ENCODE data around the gene ZSWIM1.
A peak's percentile ranks its signal among the peaks of the same experiment; 100 is the strongest.

The ZSWIM1 gene

GRCh38 chr20:45835329-45835765, 45.7 kb upstream of the ZSWIM1 start:
- DNase-seq = no peak
- Mint-ChIP-seq H3K27ac (no peak overlapping the region), H3K36me3 (ENCODE audit: low read depth) (peaks cover 9% of the 10 kb centered on the region), H3K4me1 (peaks cover 33% of the 10 kb centered on the region), H3K27me3 (ENCODE audit: low read depth, poor library complexity) (peaks cover 2% of the 10 kb centered on the region), H3K4me3 (peak overlapping the region; percentile 81), H3K9me3 (no peaks in the 10 kb centered on the region)
- TF ChIP-seq CTCF (IDR thresholded peaks at IDR 0.05) = no peak

DNA sequence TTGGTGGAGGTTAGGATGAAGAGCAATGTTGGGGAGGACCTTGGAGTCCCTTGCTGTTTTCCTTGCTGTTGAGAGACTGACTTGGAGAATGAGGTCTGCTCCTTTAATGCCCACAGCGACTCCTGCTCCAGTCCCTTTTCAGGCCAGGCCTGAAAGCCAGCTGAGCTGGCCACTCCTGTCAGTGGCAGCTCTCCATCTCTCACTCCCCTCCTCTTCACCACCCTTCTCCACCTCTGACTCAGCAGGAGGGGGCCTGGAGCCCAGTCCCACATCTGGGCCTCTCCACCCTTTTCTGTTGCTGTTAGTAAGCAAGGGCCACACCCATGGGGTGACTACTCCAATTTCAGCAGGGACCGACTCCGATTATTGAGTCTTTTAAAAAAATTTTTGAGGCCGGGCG, 45.2 kb upstream of the ZSWIM1 start:
- no peak overlapping the region for H3K27ac Mint-ChIP-seq
- H3K27me3 Mint-ChIP-seq (ENCODE audit: low read depth, poor library complexity) = no peaks in the 10 kb centered on the region
- peaks cover 33% of the 10 kb centered on the region for H3K4me1 Mint-ChIP-seq
- DNase-seq = no peak
- TF ChIP-seq CTCF (IDR thresholded peaks at IDR 0.05) = no peak
- peak overlapping the region; percentile 81 for H3K4me3 Mint-ChIP-seq
- no peaks in the 10 kb centered on the region for H3K9me3 Mint-ChIP-seq
- peaks cover 9% of the 10 kb centered on the region for H3K36me3 Mint-ChIP-seq (ENCODE audit: low read depth)

GRCh38 chr20:45836841-45837240, 44.2 kb upstream of the ZSWIM1 start:
- Mint-ChIP-seq H3K4me1 (peaks cover 33% of the 10 kb centered on the region), H3K9me3 (no peaks in the 10 kb centered on the region), H3K27ac (no peak overlapping the region), H3K4me3 (no peak overlapping the region), H3K36me3 (ENCODE audit: low read depth) (peaks cover 9% of the 10 kb centered on the region), H3K27me3 (ENCODE audit: low read depth, poor library complexity) (no peaks in the 10 kb centered on the region)
- no peak for TF ChIP-seq CTCF (IDR thresholded peaks at IDR 0.05)
- no peak for DNase-seq

- H3K27me3 Mint-ChIP-seq (ENCODE audit: low read depth, poor library complexity) = no peaks in the 10 kb centered on the region
- DNase-seq = no peak
These were observed 40.3 kb upstream of the ZSWIM1 start for GRCh38 chr20:45840700-45841198.

DNA sequence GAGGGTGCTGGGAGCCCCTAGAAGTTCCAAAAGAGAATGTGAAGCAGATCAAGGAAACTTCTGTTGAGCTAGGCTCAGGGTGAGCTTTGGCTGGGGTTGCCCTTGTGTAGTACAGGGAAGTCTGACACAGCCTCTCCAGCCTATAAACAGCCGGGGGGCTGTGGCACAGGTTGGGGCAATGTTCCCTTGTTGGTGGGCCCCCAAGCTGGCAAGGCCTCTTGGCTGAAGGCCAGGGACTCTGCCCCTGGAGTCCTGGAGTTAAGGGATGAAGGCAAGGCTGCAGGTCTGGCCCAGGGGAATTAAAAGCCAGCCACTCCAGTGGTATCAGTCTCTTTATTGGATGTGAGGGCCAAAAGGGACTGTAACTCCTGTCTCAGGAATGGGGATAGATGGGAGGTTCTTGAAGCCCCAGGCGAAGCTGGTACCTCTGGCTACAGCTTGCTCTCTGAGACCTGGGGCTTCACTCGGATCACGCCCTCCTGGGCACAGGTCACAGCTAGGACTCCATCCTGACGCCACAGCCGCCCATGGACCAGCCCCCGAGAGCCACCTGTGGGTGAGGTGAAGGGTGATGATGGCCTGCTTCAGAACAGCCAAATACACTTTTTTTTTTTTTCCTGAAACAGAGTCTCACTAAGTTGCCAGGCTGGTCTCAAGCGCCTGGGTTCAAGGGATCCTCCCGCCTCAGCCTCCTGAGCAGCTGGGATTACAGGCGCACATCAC, 39.5 kb upstream of the ZSWIM1 start:
- Mint-ChIP-seq H3K27me3 (ENCODE audit: low read depth, poor library complexity) (no peaks in the 10 kb centered on the region), H3K36me3 (ENCODE audit: low read depth) (peaks cover 34% of the 10 kb centered on the region), H3K27ac (peak overlapping the region; percentile 74), H3K4me3 (no peak overlapping the region), H3K9me3 (no peaks in the 10 kb centered on the region), H3K4me1 (peaks cover 18% of the 10 kb centered on the region)
- DNase-seq = no peak
- TF ChIP-seq CTCF (IDR thresholded peaks at IDR 0.05) = no peak

More at GRCh38 chr20:45840700-45841198, 40.3 kb upstream of the ZSWIM1 start:
- H3K27ac Mint-ChIP-seq = no peak overlapping the region
- peaks cover 23% of the 10 kb centered on the region for H3K4me1 Mint-ChIP-seq
- H3K4me3 Mint-ChIP-seq = no peak overlapping the region
- no peaks in the 10 kb centered on the region for H3K9me3 Mint-ChIP-seq
- TF ChIP-seq CTCF (IDR thresholded peaks at IDR 0.05) = no peak
- H3K36me3 Mint-ChIP-seq (ENCODE audit: low read depth) = peaks cover 31% of the 10 kb centered on the region
